A549 treated with dexamethasone at 1 μM for 4 hours (cell line): ENCODE data around the gene CCNI. TPM values are rescaled to one million over a fixed set of nuclear protein-coding genes. Genes with fewer than 3 reads are reported as not detected.

Experiments
- total RNA-seq: library from RNA; stranded (reverse); fragments of 200-300 nt; extraction: Qiagen RNA extraction; gene quantifications from 5 replicates; pipeline ENCODE4 v1.2.3, GENCODE V29; 2022

Gene CCNI
- 66.5 to 79.5 TPM (median 74.9 TPM) in 5 replicates for total RNA-seq

DNA sequence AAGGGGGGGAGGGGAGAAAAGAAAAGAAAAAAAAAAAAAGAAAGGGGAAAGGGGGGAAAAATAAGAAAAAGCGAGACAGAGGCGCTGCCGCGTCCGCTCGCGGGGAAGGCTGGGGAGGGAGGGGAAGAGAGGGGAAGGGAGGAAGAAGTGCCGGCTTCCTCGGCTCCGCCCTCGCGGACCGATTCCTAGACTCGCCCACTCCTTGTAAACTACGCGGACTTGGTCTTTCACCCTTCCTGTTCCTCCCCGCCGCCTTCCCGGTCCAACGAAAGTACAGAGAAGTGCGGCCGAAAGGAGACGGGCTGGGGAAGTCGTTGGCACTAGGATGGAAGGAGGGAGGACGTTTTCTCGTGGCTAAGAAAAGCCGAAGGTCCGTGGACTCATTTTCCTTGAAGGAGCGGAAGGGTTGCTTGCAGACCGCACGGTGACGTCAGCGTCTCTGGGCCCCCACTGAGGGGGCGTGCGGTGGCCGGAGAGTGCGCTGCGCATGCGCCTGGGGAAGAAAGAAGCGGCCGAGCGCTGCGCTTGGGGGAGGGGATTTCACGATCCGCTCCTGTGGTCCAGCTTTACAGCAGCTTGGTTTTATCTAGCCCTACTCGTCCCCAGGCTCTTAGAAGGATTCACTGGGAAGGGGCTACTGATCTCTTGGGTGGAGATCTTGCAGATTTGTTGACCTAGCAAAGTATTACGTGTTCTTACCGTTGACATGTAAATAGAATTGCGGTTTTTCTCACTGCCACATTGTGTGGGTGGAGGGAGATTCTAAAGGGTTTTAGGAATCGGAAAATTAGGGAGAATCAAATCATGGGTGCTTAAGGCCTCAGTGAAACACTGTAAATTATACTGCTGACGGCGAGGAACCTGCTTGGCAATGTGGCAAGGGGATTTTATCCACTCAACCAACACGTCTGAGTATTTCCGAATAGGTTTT is at the start of gene CCNI:
Gene CCNI, minus strand, starts transcription at position 121 of the 931 bp plus-strand sequence. CDS start 9,627 bp downstream, outside the sequence.

Other genes with a start within 250 kb of the CCNI start
- gene SOWAHB, start 177.8 kb downstream of the CCNI start, total RNA-seq, result 0.02 to 0.06 TPM (median 0.04 TPM) in 4 of 5 replicates, not detected in the other
- 32.4 to 51.3 TPM (median 45.6 TPM) in 5 replicates for gene SEPTIN11, start 126.2 kb downstream of the CCNI start, total RNA-seq
- gene CCNG2, start 81.2 kb upstream of the CCNI start, total RNA-seq, result 3.3 to 5.2 TPM (median 3.8 TPM) in 5 replicates